ENCODE data around the gene MLIP. TPM values are rescaled to one million over a fixed set of nuclear protein-coding genes. Genes with fewer than 3 reads are reported as not detected.
A peak's percentile ranks its signal among the peaks of the same experiment; 100 is the strongest.

The MLIP gene
- total RNA-seq, 1 donor = not detected

DNA sequence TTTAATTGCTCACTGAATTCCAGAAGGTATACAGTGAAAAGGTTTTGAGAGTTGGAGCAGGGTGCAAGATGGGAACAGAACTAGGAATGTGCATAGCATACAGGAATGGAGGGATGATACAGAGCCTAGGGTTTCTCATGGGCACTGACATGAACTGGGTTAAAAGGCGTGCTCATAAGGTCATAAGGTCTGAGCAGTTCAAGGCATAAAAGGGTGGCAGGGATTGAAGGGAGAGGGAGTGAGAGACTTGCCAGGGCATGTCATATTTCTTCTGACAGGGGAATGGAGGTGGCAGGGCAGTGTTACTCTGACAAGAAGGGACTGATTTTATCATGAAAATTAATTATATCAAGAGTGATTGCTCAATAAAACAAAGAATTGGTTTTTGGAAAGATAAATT, 4.7 kb downstream of the MLIP start:
- no peak overlapping the region for H3K4me3 ChIP-seq (ENCODE audit: low read depth, low read length)
- TF ChIP-seq, protein P1, sequence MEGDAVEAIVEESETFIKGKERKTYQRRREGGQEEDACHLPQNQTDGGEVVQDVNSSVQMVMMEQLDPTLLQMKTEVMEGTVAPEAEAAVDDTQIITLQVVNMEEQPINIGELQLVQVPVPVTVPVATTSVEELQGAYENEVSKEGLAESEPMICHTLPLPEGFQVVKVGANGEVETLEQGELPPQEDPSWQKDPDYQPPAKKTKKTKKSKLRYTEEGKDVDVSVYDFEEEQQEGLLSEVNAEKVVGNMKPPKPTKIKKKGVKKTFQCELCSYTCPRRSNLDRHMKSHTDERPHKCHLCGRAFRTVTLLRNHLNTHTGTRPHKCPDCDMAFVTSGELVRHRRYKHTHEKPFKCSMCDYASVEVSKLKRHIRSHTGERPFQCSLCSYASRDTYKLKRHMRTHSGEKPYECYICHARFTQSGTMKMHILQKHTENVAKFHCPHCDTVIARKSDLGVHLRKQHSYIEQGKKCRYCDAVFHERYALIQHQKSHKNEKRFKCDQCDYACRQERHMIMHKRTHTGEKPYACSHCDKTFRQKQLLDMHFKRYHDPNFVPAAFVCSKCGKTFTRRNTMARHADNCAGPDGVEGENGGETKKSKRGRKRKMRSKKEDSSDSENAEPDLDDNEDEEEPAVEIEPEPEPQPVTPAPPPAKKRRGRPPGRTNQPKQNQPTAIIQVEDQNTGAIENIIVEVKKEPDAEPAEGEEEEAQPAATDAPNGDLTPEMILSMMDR (IDR thresholded peaks at IDR 0.05; ENCODE audit: insufficient read depth, low read depth, low read length) = no peak
- no peak for DNase-seq (ENCODE audit: low read depth)

DNA sequence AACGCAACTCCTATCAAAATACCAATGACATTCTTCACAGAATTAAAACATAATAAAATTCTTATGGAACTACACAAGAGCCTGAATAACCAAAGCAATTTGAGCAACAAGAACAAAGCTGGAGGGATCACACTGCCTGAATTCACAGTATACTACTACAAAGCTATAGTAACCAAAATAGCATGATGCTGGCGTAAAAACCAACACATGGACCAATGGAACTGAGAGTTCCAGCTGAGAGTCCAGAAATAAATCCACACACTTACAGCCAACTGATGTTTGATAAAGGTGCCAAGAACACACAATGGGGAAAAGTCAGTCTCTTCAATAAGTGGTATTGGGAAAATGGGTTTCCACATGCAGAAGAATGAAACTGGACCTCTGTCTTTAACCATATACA, 6.9 kb downstream of the MLIP start:
- H3K4me3 ChIP-seq (ENCODE audit: low read depth, low read length) = no peak overlapping the region
- no peak for DNase-seq (ENCODE audit: low read depth)
- TF ChIP-seq, protein P1 (IDR thresholded peaks at IDR 0.05; ENCODE audit: insufficient read depth, low read depth, low read length) = no peak

DNA sequence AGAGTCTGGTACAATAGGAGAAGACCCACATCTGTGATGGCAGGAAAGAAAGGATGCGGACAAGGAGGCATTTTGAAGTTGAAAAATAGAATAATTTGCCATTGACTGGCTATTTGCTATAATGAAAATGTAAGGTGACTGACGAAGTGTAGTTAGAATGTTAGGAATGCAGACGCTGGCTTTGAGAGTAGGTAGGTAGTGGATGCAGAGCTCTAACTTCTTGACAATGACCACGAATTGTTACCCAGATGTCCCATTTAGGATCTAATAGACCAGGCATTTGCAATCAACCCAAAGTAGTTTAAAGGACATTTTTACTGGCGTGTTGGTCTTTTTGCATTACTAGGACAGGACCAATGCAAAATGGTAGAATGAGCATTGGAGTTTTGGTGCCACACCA, 14.2 kb downstream of the MLIP start:
- TF ChIP-seq, protein P1 (IDR thresholded peaks at IDR 0.05; ENCODE audit: insufficient read depth, low read depth, low read length) = no peak
- DNase-seq (ENCODE audit: low read depth) = no peak
- no peak overlapping the region for H3K4me3 ChIP-seq (ENCODE audit: low read depth, low read length)

DNA sequence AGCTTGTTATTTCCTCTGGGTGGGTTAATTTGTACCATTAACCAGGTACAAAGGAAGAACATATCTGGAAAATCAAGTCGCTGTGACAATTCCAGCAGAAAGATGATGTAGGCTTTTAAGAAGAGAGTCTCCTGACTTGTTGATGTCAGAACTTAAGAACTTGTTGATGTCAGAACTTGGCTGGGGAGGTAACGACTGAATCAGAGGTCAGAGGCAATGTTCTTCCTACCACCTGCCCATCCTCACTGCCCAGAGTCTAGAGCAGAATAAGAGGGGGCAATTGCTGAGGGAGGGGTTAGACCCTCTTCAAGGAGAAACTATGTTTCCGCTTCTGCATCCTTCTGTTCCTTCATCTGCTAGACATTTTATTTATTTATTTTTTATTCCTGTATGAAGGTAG, 18.9 kb downstream of the MLIP start:
- no peak overlapping the region for H3K4me3 ChIP-seq (ENCODE audit: low read depth, low read length)
- TF ChIP-seq, protein P1 (IDR thresholded peaks at IDR 0.05; ENCODE audit: insufficient read depth, low read depth, low read length) = no peak
- no peak for DNase-seq (ENCODE audit: low read depth)

DNA sequence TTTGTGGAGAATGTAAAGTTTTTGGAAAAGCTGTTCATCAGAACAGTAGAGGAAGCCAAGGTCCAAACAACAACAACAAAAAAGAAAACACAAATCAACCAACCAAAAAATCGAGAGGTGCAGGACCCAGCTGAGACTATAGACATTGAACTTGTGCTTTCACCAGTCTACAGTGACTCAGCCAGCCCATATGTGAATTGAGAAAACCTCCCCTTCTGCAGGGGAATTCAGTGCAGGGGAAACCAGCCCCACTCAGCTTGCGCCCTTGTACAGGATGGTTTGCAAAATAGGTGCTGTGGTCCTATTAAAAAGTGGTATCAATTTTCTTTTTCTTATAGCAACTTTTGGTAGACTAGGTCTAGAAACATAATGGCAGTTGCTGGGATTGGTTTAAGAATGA, 21.3 kb downstream of the MLIP start:
- DNase-seq (ENCODE audit: low read depth) = no peak
- H3K4me3 ChIP-seq (ENCODE audit: low read depth, low read length) = no peak overlapping the region
- TF ChIP-seq, protein P1 (IDR thresholded peaks at IDR 0.05; ENCODE audit: insufficient read depth, low read depth, low read length) = no peak

DNA sequence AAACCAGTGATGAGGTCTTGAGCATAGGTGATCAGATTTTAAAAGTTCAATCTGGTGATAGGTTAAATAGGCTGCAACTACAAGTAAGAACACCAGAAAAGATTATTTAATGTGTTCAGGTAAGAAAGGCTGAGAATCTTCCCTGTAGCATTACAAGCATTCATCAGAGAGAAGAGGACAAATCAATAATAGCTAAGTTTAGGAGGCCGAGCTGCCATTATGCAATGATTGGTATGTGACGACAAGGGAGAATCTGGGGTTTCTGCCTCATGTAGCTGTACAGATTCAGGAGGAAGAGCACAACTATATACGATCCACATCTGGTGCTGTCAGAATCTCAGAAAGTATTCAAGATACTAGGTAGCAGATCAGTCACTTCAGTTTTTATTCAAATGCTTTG, 21.9 kb downstream of the MLIP start:
- no peak overlapping the region for H3K4me3 ChIP-seq (ENCODE audit: low read depth, low read length)
- no peak for DNase-seq (ENCODE audit: low read depth)
- TF ChIP-seq, protein P1 (IDR thresholded peaks at IDR 0.05; ENCODE audit: insufficient read depth, low read depth, low read length) = no peak

DNA sequence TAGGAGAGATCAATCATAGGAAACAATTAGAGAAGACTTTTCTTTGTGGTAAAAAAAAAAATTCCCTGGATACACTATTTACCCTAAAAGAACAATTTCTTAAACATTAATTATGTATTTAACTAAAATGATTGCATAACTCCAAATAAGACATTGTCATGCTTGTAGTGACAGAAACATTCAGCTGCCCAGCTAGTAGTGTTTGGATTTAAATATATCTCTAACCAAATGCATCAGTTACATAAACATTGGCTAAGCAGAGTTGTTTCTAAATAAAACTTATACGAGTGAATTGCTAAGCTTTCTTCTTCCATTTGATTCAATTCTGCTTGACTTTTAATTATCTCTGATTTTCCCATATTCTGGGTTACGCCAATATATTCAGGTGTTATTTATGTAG, 23.7 kb downstream of the MLIP start:
- H3K4me3 ChIP-seq (ENCODE audit: low read depth, low read length) = no peak overlapping the region
- DNase-seq (ENCODE audit: low read depth) = peak; percentile 2
- TF ChIP-seq, protein P1 (IDR thresholded peaks at IDR 0.05; ENCODE audit: insufficient read depth, low read depth, low read length) = no peak
